Measurements from ENCODE around the gene BARX2.

GRCh38 chr11:129445226-129445625 lies 69.6 kb downstream of the BARX2 start:
- no peak for TF ChIP-seq POLR2A (IDR thresholded peaks at IDR 0.05; ENCODE audit: low read depth, low read length)
- TF ChIP-seq POLR2AphosphoS5 (IDR thresholded peaks at IDR 0.05; ENCODE audit: low read depth, low read length) = no peak

Measured in GM12891 (cell line).